Erythroblast (primary cell): ENCODE measurements around the gene AGAP1.

Source experiments
- DNase-seq, 2 experiments: peaks; one replicate each; lab custom pipeline; 2025; lab: John Stamatoyannopoulos, UW
- GATA1 ChIP-seq: IDR thresholded peaks from 2 replicates; pipeline ENCODE4 v1.6.1; 2011; ENCODE audit warnings: low read depth, mild to moderate bottlenecking, control low read depth, low read length, moderate library complexity
- POLR2A ChIP-seq: IDR thresholded peaks from 2 replicates; pipeline ENCODE4 v1.6.1; 2011; ENCODE audit warnings: mild to moderate bottlenecking, low read length

AGAP1 gene

DNA sequence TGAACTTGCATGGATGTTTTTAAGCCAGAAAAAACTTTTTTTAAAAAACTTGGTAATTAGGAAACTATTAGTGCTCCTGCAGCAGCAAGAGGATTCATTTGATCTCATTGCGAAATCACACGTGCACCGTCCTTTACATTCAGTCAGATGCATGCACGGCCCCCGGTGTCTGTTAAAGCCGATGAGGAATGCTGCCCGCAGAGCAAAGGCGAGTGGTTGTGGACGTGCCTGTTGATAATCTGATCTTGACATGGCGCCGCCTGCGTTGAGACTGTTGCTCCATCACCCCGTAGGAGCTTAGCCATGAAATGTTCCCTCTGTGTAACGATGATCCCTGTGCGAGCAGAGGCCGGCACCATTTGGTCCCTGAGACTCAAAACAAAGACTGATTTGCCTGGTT lies 374.4 kb downstream of the AGAP1 start:
- no peak for DNase-seq
- TF ChIP-seq GATA1 (no peak), POLR2A (no peak)

- TF ChIP-seq POLR2A (no peak), GATA1 (no peak)
These were observed 374.8 kb downstream of the AGAP1 start for GRCh38 chr2:235868645-235869044.

DNA sequence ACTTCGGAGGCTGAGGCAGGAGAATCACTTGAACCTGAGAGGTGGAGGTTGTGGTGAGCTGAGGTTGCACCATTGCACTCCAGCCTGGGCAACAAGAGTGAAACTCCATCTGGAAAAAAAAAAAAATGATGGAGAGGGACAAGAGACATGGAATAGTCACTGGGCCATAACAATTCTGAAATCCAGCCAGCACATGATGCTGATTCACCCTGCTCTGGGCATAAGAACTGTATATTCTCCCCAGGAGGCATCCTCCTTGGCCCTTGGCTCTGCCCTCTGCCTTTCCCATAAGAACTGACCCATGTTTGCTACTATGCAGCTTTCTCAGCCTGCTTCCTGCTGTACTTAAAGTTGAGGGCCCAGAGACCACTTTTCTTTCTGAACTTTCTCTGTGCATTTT lies 376.7 kb downstream of the AGAP1 start:
- DNase-seq = no peak
- TF ChIP-seq GATA1 (no peak), POLR2A (no peak)

More at GRCh38 chr2:235868645-235869044, 374.8 kb downstream of the AGAP1 start:
- no peak for DNase-seq

DNA sequence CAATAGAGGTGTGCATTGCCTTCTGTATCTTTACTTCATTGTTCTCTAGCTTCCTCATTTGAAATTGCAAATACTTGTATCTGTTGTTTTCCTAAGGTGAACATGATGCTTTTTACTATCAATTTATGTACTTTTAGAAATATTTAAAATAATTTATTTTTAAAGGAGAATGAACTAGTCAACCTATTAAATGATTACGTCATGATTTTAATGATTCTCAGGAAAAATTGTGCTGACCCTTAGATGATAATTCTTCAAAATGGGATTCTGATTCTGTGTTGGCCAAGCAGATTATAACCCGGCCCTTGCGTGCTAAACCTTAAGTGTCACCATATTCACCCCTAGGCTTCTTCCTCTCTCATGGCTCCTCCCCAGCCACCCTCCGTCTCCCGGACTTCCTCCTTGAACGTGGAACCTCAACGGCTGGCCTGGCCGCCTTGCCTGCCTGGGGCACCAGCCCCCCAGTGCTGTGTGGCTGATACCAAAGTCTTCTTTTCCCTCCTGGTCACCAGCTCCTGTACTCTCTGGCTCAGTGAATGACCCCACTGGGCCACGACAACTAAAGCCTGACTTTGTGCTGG lies 382.3 kb downstream of the AGAP1 start:
- DNase-seq = no peak
- no peak for TF ChIP-seq GATA1
- no peak for TF ChIP-seq POLR2A

DNA sequence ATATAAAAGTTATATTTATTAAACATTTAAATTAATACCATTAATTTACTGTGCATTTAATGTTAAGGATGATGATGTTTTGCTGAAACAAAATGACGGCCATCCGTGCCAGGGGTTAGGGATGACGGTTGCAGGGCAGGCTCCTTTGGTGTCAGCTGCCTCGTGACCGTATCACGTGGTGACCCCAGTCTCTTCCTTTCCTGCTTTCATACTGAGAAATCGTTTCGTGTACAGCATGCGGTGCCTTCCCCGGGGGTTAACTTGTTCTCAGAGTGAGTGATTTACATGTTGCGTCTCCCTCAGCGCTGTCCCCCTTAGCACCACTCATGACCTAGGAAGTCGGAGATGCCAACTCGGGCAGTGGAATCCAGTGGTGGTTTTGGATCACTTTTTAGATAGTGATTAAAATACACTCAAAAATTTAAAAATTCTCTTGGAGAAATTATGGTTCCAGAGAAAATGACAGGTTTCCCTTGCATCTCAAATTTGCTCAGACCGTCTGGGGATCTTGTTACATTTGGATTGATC lies 383.5 kb downstream of the AGAP1 start:
- no peak for DNase-seq

DNA sequence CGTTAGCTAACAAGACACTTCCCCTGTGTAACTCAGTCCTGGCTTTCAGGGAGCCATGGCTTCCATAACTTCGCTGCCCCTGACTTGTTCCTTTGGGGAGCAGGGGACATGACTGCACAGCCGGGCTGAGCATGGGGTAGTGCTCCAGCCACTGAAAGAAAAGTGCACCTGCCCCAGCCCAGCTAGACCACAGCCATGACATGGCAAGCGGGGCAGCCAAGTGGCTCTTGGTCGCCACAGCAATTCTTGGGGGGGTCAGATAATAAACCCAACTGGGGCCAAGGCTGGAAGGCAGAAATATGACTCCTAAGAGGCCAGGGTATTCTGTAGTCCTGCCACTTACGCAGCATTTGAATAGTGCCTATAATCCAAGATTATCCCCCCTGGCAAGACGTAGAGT lies 385.3 kb downstream of the AGAP1 start:
- no peak for TF ChIP-seq POLR2A
- TF ChIP-seq GATA1 = no peak
- no peak for DNase-seq

More for the DNA sequence above, 383.5 kb downstream of the AGAP1 start:
- TF ChIP-seq POLR2A (no peak), GATA1 (no peak)

GRCh38 chr2:235883675-235884074 lies 389.8 kb downstream of the AGAP1 start:
- TF ChIP-seq GATA1 = no peak
- no peak for TF ChIP-seq POLR2A
- no peak for DNase-seq

GRCh38 chr2:235889302-235889630 lies 395.4 kb downstream of the AGAP1 start:
- DNase-seq = no peak
- TF ChIP-seq GATA1 (no peak), POLR2A (no peak)

GRCh38 chr2:235893129-235893698 lies 399.4 kb downstream of the AGAP1 start:
- TF ChIP-seq POLR2A = no peak
- no peak for TF ChIP-seq GATA1
- DNase-seq = no peak

- DNase-seq = no peak
- TF ChIP-seq POLR2A (no peak), GATA1 (no peak)
These were observed 401.0 kb downstream of the AGAP1 start for GRCh38 chr2:235894839-235895238.

DNA sequence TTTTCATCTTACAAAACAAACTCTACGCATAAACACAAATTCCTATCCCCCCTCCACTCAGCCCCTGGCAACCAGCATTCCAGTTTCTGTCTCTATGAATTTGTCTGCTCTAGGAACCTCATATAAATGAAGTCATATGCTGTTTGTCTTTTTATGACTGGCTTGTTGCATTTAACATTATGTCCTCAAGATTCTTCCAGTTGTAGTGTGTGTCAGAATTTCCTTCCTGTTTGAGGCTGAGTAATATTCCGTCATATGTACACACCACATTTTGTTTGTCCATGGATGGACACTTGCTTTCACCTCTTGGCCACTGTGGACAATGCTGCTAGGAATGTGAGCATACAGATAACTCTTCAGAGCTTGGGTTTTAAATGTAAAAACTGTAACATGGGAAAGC lies 402.2 kb downstream of the AGAP1 start:
- no peak for DNase-seq
- TF ChIP-seq POLR2A (no peak), GATA1 (no peak)

DNA sequence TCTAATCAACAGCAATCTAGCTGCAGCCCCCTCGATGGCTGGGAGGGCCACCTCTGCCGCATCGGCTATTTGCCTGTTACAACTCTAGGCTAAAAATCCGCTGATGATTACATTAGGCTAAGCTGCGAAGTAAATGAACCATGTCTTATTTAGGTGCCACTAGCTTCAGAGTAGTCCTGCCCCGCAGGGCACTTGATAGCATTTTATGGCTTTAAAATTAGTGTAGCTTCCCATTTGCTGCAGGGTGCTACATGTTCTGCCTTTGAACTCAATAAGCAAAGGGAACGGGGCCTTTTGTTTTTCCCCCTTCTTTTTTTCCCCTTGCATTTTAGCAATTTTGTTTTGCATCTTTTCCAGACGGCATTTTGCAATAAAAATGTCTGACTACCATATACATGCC lies 404.1 kb downstream of the AGAP1 start:
- TF ChIP-seq GATA1 (no peak), POLR2A (no peak)
- DNase-seq = no peak

GRCh38 chr2:235898766-235899165 lies 404.9 kb downstream of the AGAP1 start:
- no peak for DNase-seq
- TF ChIP-seq POLR2A (no peak), GATA1 (no peak)

- TF ChIP-seq GATA1 = no peak
- no peak for TF ChIP-seq POLR2A
These were observed 406.8 kb downstream of the AGAP1 start for GRCh38 chr2:235900631-235901030.

DNA sequence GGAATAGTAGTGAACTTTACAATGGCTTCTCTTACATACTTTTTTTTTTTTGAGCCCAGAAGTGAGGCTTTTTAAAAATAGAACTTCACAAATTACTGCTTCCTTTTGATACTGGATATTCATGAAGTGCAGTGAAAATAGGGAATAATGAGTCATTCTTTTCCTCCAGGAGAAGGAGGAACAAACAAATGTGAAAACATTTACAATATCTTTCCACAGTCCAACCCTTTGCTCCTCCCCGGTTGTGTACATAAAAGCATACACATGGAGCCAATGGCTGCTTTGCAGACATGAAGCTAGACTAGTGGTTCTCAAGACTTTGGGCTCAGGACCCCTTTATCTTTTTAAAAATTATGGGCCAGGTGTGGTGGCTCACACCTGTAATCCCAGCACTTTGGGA lies 407.4 kb downstream of the AGAP1 start:
- no peak for TF ChIP-seq GATA1
- no peak for TF ChIP-seq POLR2A
- no peak for DNase-seq

More at GRCh38 chr2:235900631-235901030, 406.8 kb downstream of the AGAP1 start:
- DNase-seq = no peak
